ENCODE measurements around the gene SPEN. TPM values are rescaled to one million over a fixed set of nuclear protein-coding genes. Genes with fewer than 3 reads are reported as not detected.

Gene SPEN
- total and polyA plus RNA-seq, 2 of the 4 experiments (the other 2 are of a cell fraction), result 7.6 to 15.8 TPM

DNA sequence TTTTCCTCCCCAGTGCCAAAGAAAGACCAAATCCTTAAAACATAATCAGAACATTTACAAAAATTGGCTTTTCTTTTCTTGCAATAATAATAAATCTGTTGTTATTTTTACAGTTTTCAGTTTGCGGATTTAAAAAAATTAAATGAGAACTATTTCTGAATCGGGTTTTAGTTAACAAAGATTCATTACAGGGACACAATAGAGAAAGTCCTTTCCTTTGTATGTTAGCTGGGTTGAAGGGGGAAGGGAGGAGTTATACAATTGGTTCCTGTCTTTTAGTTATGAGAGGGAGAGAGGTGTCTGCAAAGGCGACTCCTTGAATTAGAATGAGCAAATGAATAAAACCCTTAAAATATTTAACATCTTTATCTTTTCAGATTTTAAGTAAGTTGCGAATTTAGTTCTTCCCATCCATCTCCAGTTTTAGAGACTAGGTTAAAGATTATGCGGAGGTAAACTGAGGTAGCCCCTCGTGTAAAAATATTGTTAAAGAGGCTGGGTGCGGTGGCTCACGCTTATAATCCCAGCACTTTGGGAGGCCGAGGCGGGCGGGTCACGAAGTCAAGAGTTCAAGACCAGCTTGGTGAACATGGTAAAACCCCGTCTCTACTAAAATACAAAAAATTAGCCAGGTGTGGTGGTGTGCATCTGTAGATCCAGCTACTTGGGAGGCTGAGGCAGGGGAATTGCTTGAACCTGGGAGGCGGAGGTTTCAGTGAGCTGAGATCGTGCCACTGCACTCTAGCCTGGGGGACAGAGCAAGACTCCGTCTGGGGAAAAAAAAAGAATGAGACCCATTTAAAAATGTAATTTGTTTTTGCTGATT is 3.9 kb downstream of the SPEN start:
- ATAC-seq (ENCODE audit: low read depth), result no peak
- no peak overlapping the region; the same call in 1 of the 2 replicates for H3K23ac ChIP-seq (ENCODE audit: low read depth, low read length)

More for the DNA sequence above, 3.9 kb downstream of the SPEN start:
- ChIA-PET POLR2A (ENCODE audit: unreplicated experiment) (no interaction called here), CTCF (interaction anchor here (2.2 kb wide), 1 partner anchor 59 kb away, joined by 6 read pairs; no protein-coding TSS in a partner anchor)
- Histone ChIP-seq H3K27me3 (ENCODE audit: control insufficient read depth, insufficient read depth, low read length) (no peaks in the 10 kb centered on the region), H4K91ac (ENCODE audit: insufficient read depth, low read depth, low read length) (no peak overlapping the region), H2AK5ac (ENCODE audit: low read depth, low read length) (no peak overlapping the region), H4K20me1 (ENCODE audit: insufficient read depth, low read length) (peaks cover 27% of the 10 kb centered on the region), H4K5ac (ENCODE audit: low read depth, low read length) (no peak overlapping the region), H3K14ac (replicated peaks; ENCODE audit: low read depth, low read length) (no peak overlapping the region), H2AFZ (replicated peaks; ENCODE audit: low read length, poor library complexity) (no peak overlapping the region), H3K9me1 (ENCODE audit: insufficient read depth, low read length) (0 out of 2 replicates have a peak, but pooled peaks cover 3% of the 10 kb centered on the region), H2BK20ac (ENCODE audit: low read depth, low read length) (no peak overlapping the region), H3K36me3 (ENCODE audit: control insufficient read depth, insufficient read depth, low read length) (no peaks in the 10 kb centered on the region), H3K4me2 (ENCODE audit: low read depth, low read length) (no peak overlapping the region), H3K27ac (ENCODE audit: insufficient read depth, low read length) (no peak overlapping the region), H2BK15ac (ENCODE audit: low read depth, low read length) (no peak overlapping the region), H3K9me3 (ENCODE audit: control insufficient read depth, insufficient read depth, low read length) (no peaks in the 10 kb centered on the region), H3K4me1 (ENCODE audit: control insufficient read depth, insufficient read depth, low read length) (no peaks in the 10 kb centered on the region), H2BK5ac (ENCODE audit: low read depth, low read length, poor library complexity, severe bottlenecking) (no peak overlapping the region), H4K8ac (ENCODE audit: low read depth in 2 of 2, low read length in 2 of 2) (no peak overlapping the region), H2AK9ac (replicated peaks; ENCODE audit: low read depth, low read length, poor library complexity) (no peak overlapping the region), H2BK120ac (ENCODE audit: low read depth, low read length) (no peak overlapping the region), H3K18ac (ENCODE audit: low read depth, low read length) (no peak overlapping the region), H3K4ac (ENCODE audit: low read depth, low read length) (no peak overlapping the region), H3K79me1 (ENCODE audit: low read depth in 1 of 2, low read length in 2 of 2) (peaks cover 7 to 36% of the 10 kb centered on the region in 2 experiments), H3K9ac (ENCODE audit: low read depth, low read length) (no peak overlapping the region), H3K4me3 (ENCODE audit: insufficient read depth, low read depth, low read length) (no peak overlapping the region), H3K56ac (ENCODE audit: extremely low read depth, insufficient read depth, low read length) (no peak overlapping the region)
- intact Hi-C loops (cut with micrococcal nuclease) (loop anchor here (5.0 kb wide), 2 partner anchors 51 to 66 kb away; no protein-coding TSS in a partner anchor), dilution Hi-C loops (cut with HindIII; ENCODE audit: low sequenced_read_pairs, unreplicated experiment) (no loop called here), in situ Hi-C loops (cut with MboI; ENCODE audit: low sequenced_read_pairs) (no loop called here)
- no peak for TF ChIP-seq CEBPB (IDR thresholded peaks at IDR 0.05; ENCODE audit: low read depth, low read length)
- TF ChIP-seq, protein P1, sequence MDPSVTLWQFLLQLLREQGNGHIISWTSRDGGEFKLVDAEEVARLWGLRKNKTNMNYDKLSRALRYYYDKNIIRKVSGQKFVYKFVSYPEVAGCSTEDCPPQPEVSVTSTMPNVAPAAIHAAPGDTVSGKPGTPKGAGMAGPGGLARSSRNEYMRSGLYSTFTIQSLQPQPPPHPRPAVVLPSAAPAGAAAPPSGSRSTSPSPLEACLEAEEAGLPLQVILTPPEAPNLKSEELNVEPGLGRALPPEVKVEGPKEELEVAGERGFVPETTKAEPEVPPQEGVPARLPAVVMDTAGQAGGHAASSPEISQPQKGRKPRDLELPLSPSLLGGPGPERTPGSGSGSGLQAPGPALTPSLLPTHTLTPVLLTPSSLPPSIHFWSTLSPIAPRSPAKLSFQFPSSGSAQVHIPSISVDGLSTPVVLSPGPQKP (IDR thresholded peaks at IDR 0.05; ENCODE audit: borderline replicate concordance, low read depth, low read length), result no peak
- no peak for TF ChIP-seq MXI1 (IDR thresholded peaks at IDR 0.05; ENCODE audit: borderline replicate concordance, low read depth, low read length)
- no peak for TF ChIP-seq CHD1 (IDR thresholded peaks at IDR 0.05; ENCODE audit: low read depth, low read length)
- no peak for TF ChIP-seq MAFK (IDR thresholded peaks at IDR 0.05; ENCODE audit: low read depth, low read length)
- no peak for TF ChIP-seq POLR2A (IDR thresholded peaks at IDR 0.05; ENCODE audit: low read depth, low read length)
- no peak for TF ChIP-seq FOS (IDR thresholded peaks at IDR 0.05; ENCODE audit: low read depth, low read length)
- BruUV-seq (replicated peaks), result no TSS peak
- 40% methylated on average over 2 of the region's 16 CpGs; no CpG with 5 or more reads in 1 of the 2 experiments for WGBS, 2 experiments (ENCODE audit: extremely low coverage in 2 of 2, insufficient read length in 1 of 2)
- no peak for DNase-seq
